Smooth muscle cell (in vitro differentiated cells): Measurements from ENCODE around the gene GALNT15. TPM values are rescaled to one million over a fixed set of nuclear protein-coding genes. Genes with fewer than 3 reads are reported as not detected.

ENCODE experiments used
- DNase-seq: peaks from one replicate; lab custom pipeline; 2025; ENCODE audit not compliant: unreplicated experiment; lab: John Stamatoyannopoulos, UW
- H2AFZ ChIP-seq: fragments of 200-600 bp; sonication (generic); 2 replicates; pipeline ENCODE4 v1.6.0; 2016; ENCODE audit warnings: antibody characterized with exemption, low read depth, mild to moderate bottlenecking
- H3F3A ChIP-seq: fragments of 200-600 bp; sonication (generic); 2 replicates; pipeline ENCODE4 v1.6.0; 2017; ENCODE audit warnings: antibody characterized with exemption, low read depth
- H3K27ac ChIP-seq: fragments of 200-600 bp; sonication (generic); 2 replicates; pipeline ENCODE4 v1.5.1; 2016; ENCODE audit warnings: low read depth, mild to moderate bottlenecking
- H3K27me3 ChIP-seq: fragments of 200-600 bp; sonication (generic); 2 replicates; pipeline ENCODE4 v1.6.1; 2016; ENCODE audit warnings: low read depth, mild to moderate bottlenecking
- H3K36me3 ChIP-seq: fragments of 200-600 bp; sonication (generic); 2 replicates; pipeline ENCODE4 v1.5.1; 2016; ENCODE audit warnings: low read depth
- H3K4me1 ChIP-seq: fragments of 200-600 bp; sonication (generic); 2 replicates; pipeline ENCODE4 v1.5.1; 2016; ENCODE audit warnings: low read depth
- H3K4me2 ChIP-seq: fragments of 200-600 bp; sonication (generic); 2 replicates; pipeline ENCODE4 v1.6.0; 2016; ENCODE audit warnings: mild to moderate bottlenecking
- H3K4me3 ChIP-seq: fragments of 200-600 bp; sonication (generic); 2 replicates; pipeline ENCODE4 v1.5.1; 2016; ENCODE audit warnings: mild to moderate bottlenecking
- H3K79me2 ChIP-seq: fragments of 200-600 bp; sonication (generic); 2 replicates; pipeline ENCODE4 v1.6.0; 2016; ENCODE audit warnings: low read depth, mild to moderate bottlenecking
- H3K9ac ChIP-seq: fragments of 200-600 bp; sonication (generic); 2 replicates; pipeline ENCODE4 v1.6.0; 2016; ENCODE audit warnings: low read depth
- H3K9me3 ChIP-seq: fragments of 200-600 bp; sonication (generic); replicated peaks from 2 replicates; pipeline ENCODE4 v1.5.1; 2016; ENCODE audit warnings: low read depth
- H4K20me1 ChIP-seq: fragments of 200-600 bp; sonication (generic); 2 replicates; pipeline ENCODE4 v1.6.0; 2016; ENCODE audit warnings: low read depth
- CTCF ChIP-seq: fragments of 200-600 bp; sonication (generic); IDR thresholded peaks from 2 replicates; pipeline ENCODE4 v1.5.1; 2017; ENCODE audit warnings: borderline replicate concordance, mild to moderate bottlenecking, antibody characterized with exemption; ENCODE audit not compliant: insufficient read depth, poor library complexity, severe bottlenecking
- WGBS: methylation state at CpG from one replicate; pipeline ENCODE4 v1.1.7; 2016; ENCODE audit warnings: low lambda C conversion rate; 5-methylcytosine and 5-hydroxymethylcytosine counted together
- polyA plus RNA-seq: library from polyadenylated mRNA; unstranded; fragments of >200 nt; fragmentation: Nextera tagmentation; extraction: Ambion mirVana; gene quantifications from 2 replicates; pipeline ENCODE4 v1.2.1, GENCODE V29; 2016
- total RNA-seq: library from RNA; depleted of rRNA; stranded (reverse); fragments of >200 nt; gene quantifications from 2 replicates; pipeline ENCODE4 v1.2.3, GENCODE V29; 2014

GALNT15 gene
- total and polyA plus RNA-seq, 2 experiments from 2014 or later, result 0.45 to 1.3 TPM

GRCh38 chr3:16171009-16171408, 3.5 kb upstream of the GALNT15 start:
- H3K4me3 ChIP-seq, result no peak overlapping the region
- 75% methylated on average over 2 of the region's 2 CpGs for WGBS
- H2AFZ ChIP-seq, result no peak overlapping the region
- H3F3A ChIP-seq, result no peaks in the 10 kb centered on the region
- DNase-seq, result no peak
- no peaks in the 10 kb centered on the region for H4K20me1 ChIP-seq
- H3K27me3 ChIP-seq, result no peaks in the 10 kb centered on the region
- no peaks in the 10 kb centered on the region for H3K36me3 ChIP-seq
- no peak for TF ChIP-seq CTCF
- H3K4me2 ChIP-seq, result no peak overlapping the region
- H3K27ac ChIP-seq, result no peak overlapping the region
- peaks cover 4% of the 10 kb centered on the region for H3K4me1 ChIP-seq
- no peaks in the 10 kb centered on the region for H3K9me3 ChIP-seq
- no peaks in the 10 kb centered on the region for H3K79me2 ChIP-seq
- H3K9ac ChIP-seq, result no peak overlapping the region

- 97% methylated on average over 1 of the region's 1 CpG for WGBS
Observed at GRCh38 chr3:16171825-16172224, 2.7 kb upstream of the GALNT15 start.

GRCh38 chr3:16173283-16174025, 1.0 kb upstream of the GALNT15 start:
- no peak overlapping the region for H3K4me3 ChIP-seq
- H3K27ac ChIP-seq, result peak overlapping the region; percentile 68
- 85% methylated on average over 5 of the region's 5 CpGs for WGBS
- no peak for DNase-seq
- H2AFZ ChIP-seq, result no peak overlapping the region
- no peaks in the 10 kb centered on the region for H3K27me3 ChIP-seq
- no peak for TF ChIP-seq CTCF
- peak overlapping the region; percentile 74 for H3K4me2 ChIP-seq
- H3K4me1 ChIP-seq, result peaks cover 4% of the 10 kb centered on the region
- H3F3A ChIP-seq, result no peaks in the 10 kb centered on the region
- no peaks in the 10 kb centered on the region for H3K36me3 ChIP-seq
- no peaks in the 10 kb centered on the region for H3K9me3 ChIP-seq
- H3K79me2 ChIP-seq, result no peaks in the 10 kb centered on the region
- no peak overlapping the region for H3K9ac ChIP-seq
- no peaks in the 10 kb centered on the region for H4K20me1 ChIP-seq

More at GRCh38 chr3:16171825-16172224, 2.7 kb upstream of the GALNT15 start:
- H3K4me2 ChIP-seq, result no peak overlapping the region
- H3K4me3 ChIP-seq, result no peak overlapping the region
- no peak overlapping the region for H3K9ac ChIP-seq
- peaks cover 4% of the 10 kb centered on the region for H3K4me1 ChIP-seq
- H3K9me3 ChIP-seq, result no peaks in the 10 kb centered on the region
- no peaks in the 10 kb centered on the region for H3K36me3 ChIP-seq
- no peaks in the 10 kb centered on the region for H3K79me2 ChIP-seq
- no peak for TF ChIP-seq CTCF
- no peak overlapping the region for H2AFZ ChIP-seq
- no peaks in the 10 kb centered on the region for H3K27me3 ChIP-seq
- H4K20me1 ChIP-seq, result no peaks in the 10 kb centered on the region
- no peak for DNase-seq
- no peaks in the 10 kb centered on the region for H3F3A ChIP-seq
- H3K27ac ChIP-seq, result no peak overlapping the region

GRCh38 chr3:16174026-16174355, 489 bp upstream of the GALNT15 start:
- H3K4me2 ChIP-seq, result peak overlapping the region; percentile 74
- H3K4me1 ChIP-seq, result peaks cover 4% of the 10 kb centered on the region
- no peak for DNase-seq
- no peak overlapping the region for H3K4me3 ChIP-seq
- TF ChIP-seq CTCF, result no peak
- H3K79me2 ChIP-seq, result no peaks in the 10 kb centered on the region
- H4K20me1 ChIP-seq, result no peaks in the 10 kb centered on the region
- no peak overlapping the region for H2AFZ ChIP-seq
- H3K9ac ChIP-seq, result no peak overlapping the region
- peak overlapping the region; percentile 68 for H3K27ac ChIP-seq
- H3F3A ChIP-seq, result no peaks in the 10 kb centered on the region
- WGBS, result 55% methylated on average over 1 of the region's 1 CpG
- H3K9me3 ChIP-seq, result no peaks in the 10 kb centered on the region
- no peaks in the 10 kb centered on the region for H3K27me3 ChIP-seq
- H3K36me3 ChIP-seq, result no peaks in the 10 kb centered on the region
